ENCODE results near the gene GLRX.
"Not testable (repeated sequence)": the region's sequence is repeated elsewhere in the genome, so short reads cannot be mapped to it uniquely, and the experiment has no call there.

The GLRX gene

DNA sequence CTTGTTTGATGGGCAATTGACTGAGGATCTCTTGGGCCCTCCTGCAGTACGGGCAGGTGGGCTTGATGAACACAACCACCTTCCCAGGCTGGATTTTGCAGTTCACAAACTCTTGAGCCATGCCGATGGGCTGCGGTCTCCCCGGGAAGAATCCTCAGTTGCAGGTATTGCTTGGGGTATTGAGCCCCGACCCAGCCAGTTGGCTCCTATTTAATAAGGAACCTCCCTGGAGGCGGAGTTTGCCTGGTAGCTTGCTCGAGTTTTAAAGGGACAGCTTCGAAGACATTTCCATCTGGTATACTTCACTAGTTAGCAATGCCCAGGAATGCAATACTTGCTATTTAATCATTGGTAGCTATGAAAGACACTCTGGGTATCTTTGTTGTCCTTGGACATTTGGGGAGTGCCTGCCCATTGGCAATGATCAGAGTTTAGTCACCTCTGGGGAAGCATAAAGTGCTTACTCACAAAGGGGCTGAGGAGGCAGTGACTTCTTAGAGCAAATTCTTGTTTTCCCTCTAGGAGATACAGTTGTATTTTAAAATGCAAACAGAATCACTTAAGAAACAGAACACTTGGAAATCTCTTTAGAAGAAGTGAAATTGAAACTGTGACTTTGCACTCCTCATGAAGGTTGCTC is at the start of gene GLRX:
TSS of gene GLRX (minus strand) at position 185 of the 640 bp plus-strand sequence. CDS start at position 121, 64 bp downstream.
- no peak for FAIRE-seq

- FAIRE-seq, result no peak
These were observed 48.8 kb upstream of the GLRX start for GRCh38 chr5:95871146-95871806.

GRCh38 chr5:95870105-95870672 is 47.7 kb upstream of the GLRX start:
- no peak for FAIRE-seq

GRCh38 chr5:95869173-95869855 is 46.8 kb upstream of the GLRX start:
- FAIRE-seq, result not testable (repeated sequence)

DNA sequence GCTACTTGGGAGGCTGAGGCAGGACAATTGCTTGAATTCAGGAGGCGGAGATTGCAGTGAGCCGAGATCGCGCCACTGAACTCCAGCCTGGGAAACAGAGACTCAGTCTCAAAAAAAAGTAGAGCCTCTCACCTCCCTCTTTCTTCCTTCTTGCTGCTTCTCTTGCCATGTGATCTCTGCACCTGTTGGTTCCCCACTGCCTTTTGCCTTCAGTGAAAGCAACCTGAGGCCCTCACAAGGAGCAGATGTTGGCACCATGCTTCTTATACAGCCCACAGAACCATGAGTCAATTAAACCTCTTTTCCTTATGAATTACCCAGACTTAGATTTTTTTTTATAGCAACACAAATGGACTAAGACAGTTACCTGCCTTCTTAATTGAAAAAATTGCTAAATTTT is 45.6 kb upstream of the GLRX start:
- no peak for FAIRE-seq

- FAIRE-seq, result no peak
These were observed 44.0 kb upstream of the GLRX start for GRCh38 chr5:95866435-95867040.

- no peak for FAIRE-seq
These were observed 42.5 kb upstream of the GLRX start for GRCh38 chr5:95864944-95865504.

- FAIRE-seq, result no peak
These were observed 41.9 kb upstream of the GLRX start for GRCh38 chr5:95864456-95864855.

DNA sequence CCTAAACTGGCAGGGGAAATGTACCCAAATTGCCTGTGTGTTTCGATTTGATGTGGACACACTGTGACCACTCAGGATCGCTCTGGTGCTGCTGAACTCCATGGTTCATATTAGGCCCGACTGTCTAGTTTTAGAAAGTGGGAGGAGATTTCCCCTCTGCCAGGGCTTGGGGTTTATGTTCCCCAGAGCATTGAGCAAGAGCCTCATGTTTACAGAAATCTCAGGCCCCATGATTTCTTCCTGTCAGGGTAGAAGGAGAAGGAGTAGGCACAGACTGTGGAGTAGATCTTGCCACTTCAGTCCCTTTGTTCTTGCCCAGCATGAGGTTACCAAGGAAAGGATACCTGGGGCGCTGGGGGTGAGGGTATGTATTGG is 40.8 kb upstream of the GLRX start:
- FAIRE-seq, result no peak

DNA sequence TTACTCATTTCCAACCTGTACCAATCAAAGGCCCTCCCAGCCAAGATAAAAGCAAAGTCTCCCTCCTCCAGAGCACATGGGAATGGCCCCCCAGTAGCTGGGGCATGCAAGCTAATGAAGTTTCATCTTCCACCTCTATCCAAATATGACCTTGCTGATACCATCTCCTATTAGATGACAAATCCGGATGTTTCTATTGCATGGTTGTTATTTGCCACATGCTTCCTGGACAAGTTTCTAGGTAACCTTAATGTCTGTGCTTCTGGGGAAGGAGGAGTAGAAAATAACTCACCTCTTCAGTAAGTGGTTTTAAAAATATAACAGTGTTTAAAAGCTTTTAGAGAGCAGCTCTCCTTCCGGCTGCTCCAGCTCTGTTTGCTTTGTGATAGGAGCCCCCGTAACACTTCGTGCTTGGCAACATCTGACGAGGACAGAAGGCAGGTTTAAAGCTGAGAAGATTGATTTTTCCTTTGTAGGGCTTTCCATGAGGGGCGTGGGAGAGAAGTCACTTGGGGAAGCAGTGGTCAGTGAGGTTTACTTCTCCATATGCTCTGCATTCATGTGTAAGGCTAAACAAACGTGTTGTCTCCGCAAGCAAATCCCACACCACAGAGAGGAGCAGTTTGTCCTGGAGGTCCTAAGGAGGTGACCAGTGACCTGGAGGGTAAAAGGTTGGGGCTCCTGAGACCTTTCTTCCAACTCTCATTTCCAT is 40.3 kb upstream of the GLRX start:
- no peak for FAIRE-seq

DNA sequence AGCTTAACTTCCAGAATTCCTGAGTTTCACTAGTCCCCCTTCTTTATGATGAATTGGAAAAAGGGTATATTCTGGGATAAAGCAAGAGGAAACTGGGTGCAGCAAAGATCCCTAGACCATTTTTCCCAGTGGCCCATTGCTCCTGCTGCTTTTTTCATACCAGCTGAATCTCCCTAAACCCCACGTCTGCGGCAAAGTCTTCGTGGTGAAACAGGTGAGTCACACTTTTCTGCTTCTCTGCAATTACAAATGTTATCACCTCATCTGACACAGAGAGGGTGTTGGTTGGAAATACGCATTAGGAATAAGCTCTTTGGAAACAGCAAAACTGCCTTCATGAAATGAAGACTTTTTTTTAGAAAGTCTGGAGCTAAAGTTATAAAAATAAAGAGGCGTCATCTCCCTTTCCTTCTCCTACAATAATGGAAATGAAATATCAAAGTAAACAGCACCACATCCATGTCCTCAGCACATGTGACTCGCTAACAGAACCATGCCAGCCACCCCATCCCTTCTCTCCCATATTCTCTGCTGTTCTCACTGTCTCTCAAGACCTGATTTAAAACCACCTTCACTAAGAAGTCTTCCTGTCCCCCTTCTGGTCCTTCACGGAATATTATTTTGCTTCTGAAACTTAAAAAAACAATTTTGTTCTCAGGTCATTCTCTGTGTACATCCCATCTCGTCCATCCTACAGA is 39.5 kb upstream of the GLRX start:
- no peak for FAIRE-seq

DNA sequence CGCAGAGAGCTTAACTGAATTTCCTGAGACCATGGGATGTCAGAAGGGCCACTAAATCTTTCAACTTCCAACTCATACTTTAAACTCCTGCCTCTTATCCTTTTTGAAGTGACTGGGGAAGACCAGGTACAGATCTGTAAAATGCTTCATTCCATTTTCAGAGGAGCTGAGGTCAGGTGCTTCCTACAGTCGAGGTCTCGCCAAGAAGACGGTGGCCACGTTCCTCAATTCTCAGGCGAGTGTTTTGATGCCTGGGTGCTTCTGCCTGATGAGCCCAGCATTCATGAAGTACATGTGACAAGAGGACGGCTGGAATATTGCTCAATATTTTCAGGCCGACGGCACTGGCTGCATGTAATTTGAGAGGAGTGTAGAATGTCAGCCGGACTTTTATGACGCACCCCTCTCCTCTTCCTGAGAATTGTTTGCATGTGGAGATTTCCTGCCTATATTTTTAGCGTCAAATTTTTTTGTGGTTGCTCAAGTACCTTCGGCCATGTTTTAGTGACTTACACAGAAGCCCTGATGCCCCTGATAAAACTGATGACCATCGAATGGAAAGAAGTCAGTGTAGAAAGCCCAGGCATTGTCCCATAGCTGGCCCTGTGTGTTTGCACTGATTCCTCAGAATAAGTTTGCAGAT is 38.8 kb upstream of the GLRX start:
- FAIRE-seq, result no peak

DNA sequence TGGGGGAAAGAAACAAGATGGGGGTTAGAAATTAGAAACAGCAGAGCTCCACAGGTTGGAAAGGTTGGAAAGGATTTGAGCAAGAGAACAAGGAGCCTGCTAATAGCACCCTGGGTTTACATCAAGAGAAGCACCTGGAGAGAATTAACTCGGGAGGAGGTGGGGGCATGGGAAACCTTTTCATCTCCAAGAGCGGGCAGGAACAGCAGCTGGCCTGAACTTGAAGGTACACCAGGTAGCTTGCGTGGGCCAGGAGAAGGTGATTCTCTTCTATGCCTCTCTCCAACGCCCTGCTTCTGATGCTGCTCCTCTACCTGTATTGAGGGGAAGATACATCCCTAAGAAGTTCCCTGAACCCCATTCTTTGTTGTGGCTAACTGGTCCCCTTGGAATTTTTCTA is 37.1 kb upstream of the GLRX start:
- no peak for FAIRE-seq

GRCh38 chr5:95858661-95859595 is 36.4 kb upstream of the GLRX start:
- FAIRE-seq, result no peak

DNA sequence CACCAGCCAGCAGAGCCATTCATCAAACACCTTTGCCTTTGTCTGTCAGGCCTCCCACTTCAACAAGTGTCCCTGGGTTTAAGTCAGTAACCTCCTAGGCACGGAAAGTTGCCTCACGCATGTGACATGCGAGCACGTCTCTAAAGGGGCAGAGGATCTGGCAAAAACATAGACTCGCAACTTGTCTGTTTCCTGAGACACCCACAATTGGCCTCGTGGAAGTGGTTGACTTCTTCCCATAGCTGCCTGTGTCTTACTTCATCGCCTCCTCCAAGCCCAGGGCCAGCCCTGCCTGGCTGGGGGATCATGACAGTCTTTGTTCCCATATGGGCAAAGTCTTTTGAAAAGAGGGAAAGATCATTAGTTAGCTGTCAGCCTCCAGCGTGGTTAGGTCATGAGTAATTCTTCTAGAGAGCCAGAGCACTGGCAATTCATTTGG is 35.5 kb upstream of the GLRX start:
- FAIRE-seq, result no peak

DNA sequence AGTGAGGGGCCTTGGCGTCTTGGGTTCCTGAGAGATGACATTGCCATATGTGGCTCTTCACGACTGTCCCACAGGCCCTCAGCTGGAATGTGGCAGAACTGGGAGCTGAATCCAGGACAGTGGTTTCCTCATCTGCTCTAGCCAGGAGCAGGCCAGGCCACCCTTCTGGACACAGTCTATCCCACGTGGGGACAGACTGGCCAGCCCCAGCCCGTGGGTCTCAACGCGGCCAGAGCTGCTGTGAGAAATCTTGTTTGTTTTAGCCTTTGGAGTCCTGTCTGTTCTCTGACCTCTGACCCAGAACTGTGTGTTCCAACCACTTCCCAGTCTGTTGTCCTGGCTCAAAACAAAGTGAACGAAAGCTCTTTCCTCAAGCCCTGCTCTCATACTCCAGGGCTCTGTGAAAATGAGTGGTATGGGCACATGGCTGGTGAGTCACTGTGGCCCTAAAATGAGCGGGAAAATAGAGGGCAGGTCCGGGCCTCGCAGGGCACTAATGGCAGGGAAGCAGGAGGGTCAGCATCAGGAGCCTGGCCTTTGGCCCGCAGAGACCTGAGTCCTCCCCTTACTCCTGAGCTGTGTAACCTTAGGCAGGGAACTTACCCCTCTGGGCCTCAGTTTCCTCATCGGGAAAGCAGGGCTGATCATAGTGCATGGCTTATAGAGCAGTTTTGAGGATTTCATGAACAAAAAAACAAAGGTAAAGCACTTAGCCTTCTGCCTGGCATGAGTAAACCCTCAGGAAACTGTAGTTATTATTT is 34.8 kb upstream of the GLRX start:
- FAIRE-seq, result no peak

GRCh38 chr5:95856501-95856981 is 34.0 kb upstream of the GLRX start:
- FAIRE-seq, result no peak

GRCh38 chr5:95853490-95853889 is 31.0 kb upstream of the GLRX start:
- FAIRE-seq, result no peak

DNA sequence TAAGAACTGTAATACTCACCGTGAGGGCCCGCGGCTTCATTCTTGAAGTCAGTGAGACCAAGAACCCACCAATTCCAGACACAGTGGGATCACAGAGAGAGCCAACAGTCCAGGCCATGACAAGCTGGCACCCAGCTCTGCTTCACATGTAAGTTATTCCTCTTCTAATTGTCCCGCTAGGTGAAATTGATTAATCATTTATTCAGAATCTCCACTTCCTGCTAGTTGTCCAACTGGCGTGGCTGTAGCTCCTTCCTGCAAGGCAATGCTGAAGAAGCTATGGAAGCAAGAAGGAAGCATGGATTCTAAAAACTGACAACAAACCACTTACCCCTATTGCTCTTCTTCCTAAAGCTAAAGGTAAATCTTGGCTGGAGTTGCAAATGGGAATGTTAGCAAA is 30.0 kb upstream of the GLRX start:
- FAIRE-seq, result no peak

Measured in colon (tissue), 2 donors.